ENCODE results near the gene RSPO1.

RSPO1 gene

DNA sequence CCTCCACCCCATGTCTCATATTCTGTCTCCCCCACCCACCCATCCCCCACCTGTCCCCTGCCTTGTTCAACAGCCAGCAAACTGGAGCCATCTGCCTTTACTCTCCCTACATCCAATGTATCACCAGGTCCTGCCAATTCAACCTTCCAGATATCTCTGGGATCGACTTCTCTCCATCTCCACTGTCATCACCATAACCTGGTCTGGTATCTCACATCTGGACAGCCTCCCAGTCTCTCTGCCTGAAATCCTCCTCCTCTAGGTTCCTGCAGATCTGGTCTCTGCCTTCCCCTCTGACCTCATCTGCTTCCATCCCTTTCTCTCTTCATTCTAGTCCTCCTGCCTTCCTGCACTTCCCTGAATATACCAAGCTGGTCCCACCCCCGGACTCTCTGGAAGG, 35.4 kb upstream of the RSPO1 start:
- H3K4me1 ChIP-seq (ENCODE audit: control insufficient read depth, insufficient read depth, low read length), result no peaks in the 10 kb centered on the region
- no peak overlapping the region for H3K27ac ChIP-seq (ENCODE audit: low read depth, low read length)
- peaks cover 7% of the 10 kb centered on the region for H3K27me3 ChIP-seq (ENCODE audit: control insufficient read depth, insufficient read depth, low read length)
- no peaks in the 10 kb centered on the region for H3K9me3 ChIP-seq (ENCODE audit: control insufficient read depth, insufficient read depth, low read length)
- no peaks in the 10 kb centered on the region for H3K36me3 ChIP-seq (ENCODE audit: control insufficient read depth, insufficient read depth, low read length)
- no peak overlapping the region for H3K4me3 ChIP-seq (ENCODE audit: low read depth, low read length)
- no peak overlapping the region for H3K9ac ChIP-seq (ENCODE audit: low read depth, low read length)

DNA sequence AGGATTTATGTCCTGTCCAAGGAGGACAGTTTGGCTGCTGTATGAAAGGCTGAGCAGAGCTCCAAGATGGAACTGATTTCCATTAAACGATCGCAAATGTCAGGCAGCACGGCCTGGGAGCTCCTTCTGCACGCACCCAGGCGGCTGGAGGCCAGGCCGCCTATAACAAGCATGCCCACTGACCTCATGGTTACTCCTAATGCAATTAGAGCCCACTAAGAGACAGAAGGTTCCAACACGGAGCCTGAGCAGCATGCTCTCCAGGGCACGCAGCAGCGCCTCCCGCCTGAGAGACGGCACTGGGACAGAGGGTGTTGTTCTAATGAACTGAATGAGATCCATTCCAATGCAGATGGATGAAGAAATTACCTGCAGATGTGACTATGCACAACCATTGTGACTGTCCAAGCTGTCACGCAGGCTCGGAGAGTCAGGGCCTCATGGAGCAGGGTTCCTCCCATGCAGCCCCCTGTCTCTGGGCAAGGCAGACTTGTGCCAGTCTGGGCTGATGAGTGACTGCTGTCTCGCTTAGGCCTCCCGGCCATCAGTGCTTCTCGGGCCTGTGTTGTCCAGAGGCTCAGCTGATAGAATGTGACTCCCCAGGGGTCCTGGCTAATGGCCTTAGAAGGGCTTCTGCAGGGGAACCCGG, 32.5 kb upstream of the RSPO1 start:
- Histone ChIP-seq H3K9me3 (ENCODE audit: control insufficient read depth, insufficient read depth, low read length) (no peaks in the 10 kb centered on the region), H3K36me3 (ENCODE audit: control insufficient read depth, insufficient read depth, low read length) (no peaks in the 10 kb centered on the region), H3K4me1 (ENCODE audit: control insufficient read depth, insufficient read depth, low read length) (peaks cover 10% of the 10 kb centered on the region; the same call in 1 of the 2 replicates), H3K9ac (ENCODE audit: low read depth, low read length) (no peak overlapping the region), H3K4me3 (ENCODE audit: low read depth, low read length) (no peak overlapping the region), H3K27me3 (ENCODE audit: control insufficient read depth, insufficient read depth, low read length) (peaks cover 7% of the 10 kb centered on the region), H3K27ac (ENCODE audit: low read depth, low read length) (no peak overlapping the region)

DNA sequence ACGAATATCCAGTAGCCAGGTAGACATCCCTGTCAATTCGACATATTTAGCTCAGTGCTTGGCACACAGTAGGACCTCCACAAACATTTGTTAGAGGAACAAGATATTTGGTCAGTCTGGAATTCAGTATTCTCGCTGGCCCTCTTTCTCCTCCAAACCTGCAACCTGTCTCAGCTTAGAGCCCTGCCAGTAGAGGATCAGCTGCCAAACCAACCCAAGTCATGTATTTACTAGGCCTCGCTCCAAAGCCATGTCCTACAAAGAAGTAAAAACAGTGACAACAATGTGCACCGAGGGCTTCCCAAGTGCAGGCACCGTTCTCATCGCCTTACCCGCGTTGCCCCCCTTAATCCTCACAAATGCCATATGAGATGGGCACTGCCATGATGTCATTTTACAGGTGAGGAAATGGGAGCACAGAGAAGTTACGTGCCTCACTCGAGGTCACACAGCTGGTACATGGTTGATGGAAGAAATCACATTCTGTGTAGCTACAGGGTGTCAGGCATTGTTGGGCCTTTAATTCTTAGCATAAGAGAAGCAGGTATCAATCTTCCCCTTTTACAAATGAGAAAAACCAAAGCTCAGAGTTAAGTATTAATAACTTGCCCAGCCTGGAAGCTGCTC, 31.7 kb upstream of the RSPO1 start:
- Histone ChIP-seq H3K36me3 (ENCODE audit: control insufficient read depth, insufficient read depth, low read length) (no peaks in the 10 kb centered on the region), H3K4me3 (ENCODE audit: low read depth, low read length) (no peak overlapping the region), H3K27me3 (ENCODE audit: control insufficient read depth, insufficient read depth, low read length) (peaks cover 7% of the 10 kb centered on the region), H3K27ac (ENCODE audit: low read depth, low read length) (no peak overlapping the region), H3K4me1 (ENCODE audit: control insufficient read depth, insufficient read depth, low read length) (peaks cover 10% of the 10 kb centered on the region; the same call in 1 of the 2 replicates), H3K9ac (ENCODE audit: low read depth, low read length) (no peak overlapping the region), H3K9me3 (ENCODE audit: control insufficient read depth, insufficient read depth, low read length) (no peaks in the 10 kb centered on the region)

DNA sequence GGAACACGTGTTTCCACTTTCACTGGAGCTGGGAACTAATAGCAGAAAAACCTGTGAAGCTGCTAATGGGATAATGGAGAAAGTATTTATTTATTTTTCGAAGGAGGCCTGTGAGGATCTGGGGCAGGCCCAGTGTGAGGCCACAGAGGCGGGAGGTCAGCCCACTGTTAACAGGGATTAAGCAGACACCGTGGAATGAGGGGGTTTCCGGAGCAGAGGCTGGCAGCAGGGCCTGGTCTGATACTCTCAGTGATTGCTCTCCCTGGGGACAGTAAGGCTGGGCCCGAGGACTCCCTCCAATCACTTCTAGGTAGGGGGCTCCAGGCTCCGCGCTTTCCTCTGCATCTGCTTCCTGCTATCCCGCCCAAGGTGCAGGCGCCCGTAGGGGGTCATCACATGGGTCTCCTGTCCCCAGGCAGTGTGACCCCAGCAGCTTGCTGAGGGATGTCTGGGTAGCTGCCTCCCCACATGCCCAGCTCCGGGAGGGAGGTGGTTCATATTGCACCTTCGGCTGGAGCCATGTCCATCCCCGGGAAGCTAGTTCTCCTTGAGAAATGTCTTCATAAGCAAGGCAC, 28.8 kb upstream of the RSPO1 start:
- peaks cover 2% of the 10 kb centered on the region; the same call in 1 of the 2 replicates for H3K27me3 ChIP-seq (ENCODE audit: control insufficient read depth, insufficient read depth, low read length)
- no peak overlapping the region for H3K4me3 ChIP-seq (ENCODE audit: low read depth, low read length)

DNA sequence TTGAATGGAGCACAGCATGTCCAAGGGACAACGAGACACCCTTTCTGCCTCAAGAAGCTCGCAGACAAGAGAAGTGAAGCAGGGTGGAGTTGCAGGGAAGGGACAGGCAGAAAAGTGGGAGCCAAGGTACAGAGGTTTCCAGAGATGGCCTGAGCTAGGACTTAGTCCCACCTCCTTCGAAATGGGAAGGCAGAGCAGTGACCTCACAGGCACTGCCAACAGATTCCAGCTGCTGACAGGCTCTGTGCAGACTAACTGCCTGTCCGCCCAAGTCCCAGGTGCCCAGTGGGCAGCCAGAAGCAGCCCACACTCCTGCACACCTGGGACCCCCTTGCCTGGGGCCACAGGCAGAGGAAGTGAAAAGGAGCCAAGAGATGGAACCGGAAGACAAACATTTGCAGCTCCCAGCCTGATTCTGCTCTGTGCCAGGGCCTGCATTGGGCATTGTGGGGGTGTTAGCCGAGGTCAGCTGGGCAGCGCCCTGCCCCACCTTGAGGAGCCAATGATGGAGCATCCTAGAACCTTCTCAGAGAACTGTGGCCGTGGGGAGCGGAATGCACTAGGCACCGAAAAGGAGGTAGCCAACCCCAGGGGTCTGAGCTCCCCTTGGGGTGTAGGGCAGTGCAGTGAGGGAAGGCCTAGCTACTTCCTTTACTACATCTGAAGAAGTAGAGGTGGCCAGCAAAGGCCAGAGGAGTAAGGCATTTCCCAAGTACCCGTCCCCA, 27.5 kb upstream of the RSPO1 start:
- Histone ChIP-seq H3K4me1 (ENCODE audit: control insufficient read depth, insufficient read depth, low read length) (peaks cover 23% of the 10 kb centered on the region; the same call in 1 of the 2 replicates), H3K27me3 (ENCODE audit: control insufficient read depth, insufficient read depth, low read length) (no peaks in the 10 kb centered on the region), H3K4me3 (ENCODE audit: low read depth, low read length) (no peak overlapping the region), H3K36me3 (ENCODE audit: control insufficient read depth, insufficient read depth, low read length) (no peaks in the 10 kb centered on the region), H3K9ac (ENCODE audit: low read depth, low read length) (no peak overlapping the region), H3K27ac (ENCODE audit: low read depth, low read length) (no peak overlapping the region), H3K9me3 (ENCODE audit: control insufficient read depth, insufficient read depth, low read length) (no peaks in the 10 kb centered on the region)

More for the DNA sequence above, 28.8 kb upstream of the RSPO1 start:
- Histone ChIP-seq H3K4me1 (ENCODE audit: control insufficient read depth, insufficient read depth, low read length) (peaks cover 23% of the 10 kb centered on the region; the same call in 1 of the 2 replicates), H3K36me3 (ENCODE audit: control insufficient read depth, insufficient read depth, low read length) (no peaks in the 10 kb centered on the region), H3K9ac (ENCODE audit: low read depth, low read length) (no peak overlapping the region), H3K27ac (ENCODE audit: low read depth, low read length) (no peak overlapping the region), H3K9me3 (ENCODE audit: control insufficient read depth, insufficient read depth, low read length) (no peaks in the 10 kb centered on the region)

DNA sequence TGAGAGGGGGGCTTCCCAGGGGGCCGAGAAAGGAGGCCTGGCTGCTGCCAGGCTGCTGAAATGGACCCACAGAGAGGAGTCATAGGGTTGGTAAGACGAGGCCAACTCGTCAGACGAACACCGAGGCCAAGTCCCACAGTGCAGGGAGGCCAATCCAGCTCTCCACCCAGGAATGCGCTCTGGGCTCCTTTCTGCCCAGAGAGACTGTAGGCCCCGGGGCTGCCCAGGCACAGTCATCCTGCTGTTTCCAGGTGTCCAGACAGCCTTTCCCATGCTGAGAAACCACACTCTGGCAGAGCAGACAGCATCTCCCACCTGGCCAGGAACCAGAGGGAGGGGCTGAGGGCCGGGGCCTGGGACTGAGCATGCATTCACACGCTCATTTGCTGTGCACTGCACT, 26.7 kb upstream of the RSPO1 start:
- Histone ChIP-seq H3K9me3 (ENCODE audit: control insufficient read depth, insufficient read depth, low read length) (no peaks in the 10 kb centered on the region), H3K36me3 (ENCODE audit: control insufficient read depth, insufficient read depth, low read length) (no peaks in the 10 kb centered on the region), H3K4me1 (ENCODE audit: control insufficient read depth, insufficient read depth, low read length) (peaks cover 23% of the 10 kb centered on the region; the same call in 1 of the 2 replicates), H3K9ac (ENCODE audit: low read depth, low read length) (no peak overlapping the region), H3K4me3 (ENCODE audit: low read depth, low read length) (no peak overlapping the region), H3K27ac (ENCODE audit: low read depth, low read length) (no peak overlapping the region), H3K27me3 (ENCODE audit: control insufficient read depth, insufficient read depth, low read length) (no peaks in the 10 kb centered on the region)

DNA sequence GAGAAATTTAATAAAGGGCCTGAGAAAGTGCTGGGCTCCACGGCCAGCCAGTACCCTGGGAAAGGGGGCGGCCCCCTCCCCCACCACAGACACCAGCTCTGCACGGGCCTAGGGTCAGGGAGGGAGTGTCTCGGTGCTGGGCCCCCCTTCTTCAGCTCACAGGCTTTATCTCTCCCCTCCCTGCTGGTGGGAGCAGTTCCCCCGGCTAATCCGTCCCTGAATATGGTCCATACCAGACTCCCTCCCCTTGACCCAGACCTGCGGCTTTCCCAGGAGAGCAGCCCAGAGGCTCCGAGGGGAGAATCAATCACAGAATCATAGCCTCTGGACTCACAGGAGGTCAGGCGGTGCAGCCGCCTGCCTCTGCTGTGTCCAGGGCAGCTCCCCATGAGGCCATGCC, 26.0 kb upstream of the RSPO1 start:
- Histone ChIP-seq H3K27ac (ENCODE audit: low read depth, low read length) (no peak overlapping the region), H3K27me3 (ENCODE audit: control insufficient read depth, insufficient read depth, low read length) (no peaks in the 10 kb centered on the region), H3K4me1 (ENCODE audit: control insufficient read depth, insufficient read depth, low read length) (peaks cover 23% of the 10 kb centered on the region; the same call in 1 of the 2 replicates), H3K36me3 (ENCODE audit: control insufficient read depth, insufficient read depth, low read length) (no peaks in the 10 kb centered on the region), H3K4me3 (ENCODE audit: low read depth, low read length) (no peak overlapping the region; the same call in 1 of the 2 replicates), H3K9ac (ENCODE audit: low read depth, low read length) (no peak overlapping the region), H3K9me3 (ENCODE audit: control insufficient read depth, insufficient read depth, low read length) (no peaks in the 10 kb centered on the region)

DNA sequence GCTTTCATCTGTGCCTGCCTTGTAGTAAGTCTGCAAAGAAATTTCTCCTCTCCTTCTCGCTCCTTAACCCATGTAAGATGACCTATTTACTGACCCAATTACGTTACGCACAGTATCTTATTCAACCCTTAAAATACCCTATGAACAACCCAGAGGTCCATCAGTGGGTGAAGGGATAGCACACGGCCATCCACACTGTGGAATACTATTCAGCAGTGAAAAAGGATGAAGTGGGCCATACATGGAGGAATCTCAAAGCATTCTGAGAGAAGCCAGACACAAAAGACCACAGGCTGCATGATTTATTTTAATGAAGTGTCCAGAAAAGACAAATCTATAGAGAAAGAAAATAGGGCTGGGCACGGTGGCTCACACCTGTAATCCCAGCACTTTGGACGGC, 23.8 kb upstream of the RSPO1 start:
- H3K36me3 ChIP-seq (ENCODE audit: control insufficient read depth, insufficient read depth, low read length), result no peaks in the 10 kb centered on the region
- no peaks in the 10 kb centered on the region for H3K27me3 ChIP-seq (ENCODE audit: control insufficient read depth, insufficient read depth, low read length)
- peaks cover 17% of the 10 kb centered on the region; the same call in 1 of the 2 replicates for H3K4me1 ChIP-seq (ENCODE audit: control insufficient read depth, insufficient read depth, low read length)
- H3K9me3 ChIP-seq (ENCODE audit: control insufficient read depth, insufficient read depth, low read length), result no peaks in the 10 kb centered on the region
- H3K4me3 ChIP-seq (ENCODE audit: low read depth, low read length), result no peak overlapping the region
- H3K27ac ChIP-seq (ENCODE audit: low read depth, low read length), result no peak overlapping the region
- no peak overlapping the region for H3K9ac ChIP-seq (ENCODE audit: low read depth, low read length)

DNA sequence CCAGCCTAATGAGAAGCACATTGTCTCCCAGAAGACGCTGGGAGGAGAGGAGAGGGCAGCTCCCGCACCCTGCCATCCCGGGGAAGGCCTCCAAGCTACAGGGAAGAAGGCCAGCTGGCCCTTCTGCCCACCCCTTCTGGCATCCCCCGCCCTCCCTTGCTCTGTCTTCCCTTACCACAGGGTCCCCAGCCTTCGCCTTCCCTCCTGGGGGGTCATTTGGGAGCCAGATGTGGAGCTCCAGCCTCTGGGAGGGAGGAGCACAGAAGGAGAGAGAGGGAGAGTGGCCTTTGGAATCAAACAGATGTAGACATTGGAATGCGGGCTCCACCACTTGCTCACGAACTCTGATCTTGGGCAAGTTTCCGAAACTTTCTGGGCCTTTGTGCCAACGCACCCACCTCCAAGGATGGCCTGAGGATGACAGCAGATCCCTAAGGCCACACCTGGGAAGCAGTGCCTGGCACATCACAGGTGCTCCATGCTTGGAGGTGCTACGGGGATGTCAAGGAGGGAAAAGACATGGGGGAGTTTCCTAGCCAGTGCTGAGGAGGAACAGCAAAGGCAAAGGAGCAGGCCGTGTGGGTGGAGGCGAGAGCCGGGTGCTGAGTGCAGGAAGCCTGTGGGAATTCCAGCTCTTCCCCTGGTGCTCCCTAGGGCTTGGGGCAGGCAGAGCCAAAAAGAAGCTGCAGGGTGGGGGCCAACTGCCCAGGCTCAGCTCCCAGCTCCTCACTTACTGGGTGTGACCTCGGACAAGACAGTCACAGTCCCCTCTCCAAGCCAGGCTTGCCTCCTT, 23.1 kb upstream of the RSPO1 start:
- Histone ChIP-seq H3K4me3 (ENCODE audit: low read depth, low read length) (no peak overlapping the region), H3K9ac (ENCODE audit: low read depth, low read length) (no peak overlapping the region), H3K9me3 (ENCODE audit: control insufficient read depth, insufficient read depth, low read length) (no peaks in the 10 kb centered on the region), H3K36me3 (ENCODE audit: control insufficient read depth, insufficient read depth, low read length) (no peaks in the 10 kb centered on the region), H3K27me3 (ENCODE audit: control insufficient read depth, insufficient read depth, low read length) (no peaks in the 10 kb centered on the region), H3K4me1 (ENCODE audit: control insufficient read depth, insufficient read depth, low read length) (peaks cover 13% of the 10 kb centered on the region; the same call in 1 of the 2 replicates), H3K27ac (ENCODE audit: low read depth, low read length) (no peak overlapping the region)

DNA sequence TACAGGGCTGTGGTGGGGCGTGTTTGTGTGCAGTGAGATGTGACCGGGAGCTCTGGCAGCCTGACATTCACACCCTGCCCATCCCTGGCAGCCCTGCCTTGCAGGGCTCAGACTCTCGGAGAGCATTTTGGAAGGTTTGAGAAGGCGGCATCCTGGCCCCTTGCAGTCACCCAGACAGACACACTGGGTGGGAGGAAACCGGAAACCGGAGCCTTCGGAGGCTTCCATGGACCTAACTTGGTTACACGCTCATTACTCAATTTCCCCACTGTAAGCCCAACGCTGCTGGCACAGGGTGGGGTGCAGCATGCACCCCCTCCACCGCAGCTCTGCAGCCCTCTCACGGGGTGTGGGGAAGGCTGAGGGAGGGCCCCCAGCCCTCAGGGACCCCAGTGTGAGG, 22.2 kb upstream of the RSPO1 start:
- Histone ChIP-seq H3K4me3 (ENCODE audit: low read depth, low read length) (no peak overlapping the region), H3K27me3 (ENCODE audit: control insufficient read depth, insufficient read depth, low read length) (0 out of 2 replicates have a peak, but pooled peaks cover under 1% of the 10 kb centered on the region)

More for the DNA sequence above, 22.2 kb upstream of the RSPO1 start:
- Histone ChIP-seq H3K27ac (ENCODE audit: low read depth, low read length) (no peak overlapping the region), H3K36me3 (ENCODE audit: control insufficient read depth, insufficient read depth, low read length) (no peaks in the 10 kb centered on the region), H3K9me3 (ENCODE audit: control insufficient read depth, insufficient read depth, low read length) (no peaks in the 10 kb centered on the region), H3K4me1 (ENCODE audit: control insufficient read depth, insufficient read depth, low read length) (peaks cover 13% of the 10 kb centered on the region; the same call in 1 of the 2 replicates), H3K9ac (ENCODE audit: low read depth, low read length) (no peak overlapping the region)

Data from HUES48 (cell line).